NB4 (cell line): ENCODE data around the gene FHIP1A.
A peak's percentile ranks its signal among the peaks of the same experiment; 100 is the strongest.
"Not testable (repeated sequence)": the region's sequence is repeated elsewhere in the genome, so short reads cannot be mapped to it uniquely, and the experiment has no call there.

Experiments used
- DNase-seq: peaks from one replicate; pipeline ENCODE4 v3.0.0; 2010; ENCODE audit warnings: low read depth
- H3K4me3 ChIP-seq: one replicate; pipeline ENCODE4 v1.5.1; 2011; ENCODE audit warnings: mild to moderate bottlenecking, low read depth, low read length, moderate library complexity
- CTCF ChIP-seq: IDR thresholded peaks from one replicate; pipeline ENCODE4 v1.5.1; 2012; ENCODE audit warnings: low read depth, low read length
- MAX ChIP-seq: IDR thresholded peaks from 2 replicates; pipeline ENCODE4 v1.6.1; 2011; ENCODE audit warnings: low read depth, low read length
- MYC ChIP-seq: IDR thresholded peaks from 2 replicates; pipeline ENCODE4 v1.6.1; 2011; ENCODE audit warnings: low read depth, low read length
- POLR2A ChIP-seq: IDR thresholded peaks from 2 replicates; pipeline ENCODE4 v1.6.1; 2011; ENCODE audit warnings: mild to moderate bottlenecking; ENCODE audit not compliant: insufficient read length; ENCODE audit errors: extremely low read depth

Gene FHIP1A

GRCh38 chr4:151402145-151402865 is 6.7 kb upstream of the FHIP1A start:
- TF ChIP-seq POLR2A (no peak), CTCF (no peak), MAX (no peak), MYC (no peak)
- no peak for DNase-seq
- no peak overlapping the region for H3K4me3 ChIP-seq

GRCh38 chr4:151403656-151404055 is 5.3 kb upstream of the FHIP1A start:
- DNase-seq, result peak; percentile 63
- H3K4me3 ChIP-seq, result no peak overlapping the region
- TF ChIP-seq CTCF (no peak), MYC (no peak), MAX (no peak), POLR2A (no peak)

GRCh38 chr4:151404802-151405201 is 4.2 kb upstream of the FHIP1A start:
- H3K4me3 ChIP-seq, DNase-seq: not testable (repeated sequence)

GRCh38 chr4:151407018-151407417 is 2.0 kb upstream of the FHIP1A start:
- TF ChIP-seq MYC (no peak), MAX (no peak), CTCF (no peak), POLR2A (no peak)
- no peak for DNase-seq
- H3K4me3 ChIP-seq, result no peak overlapping the region

- TF ChIP-seq MYC (peak; percentile 40; the same call in 1 of the 2 replicates), POLR2A (no peak), CTCF (no peak), MAX (peak; percentile 50; the same call in 1 of the 2 replicates)
- DNase-seq, result peak; percentile 86
- H3K4me3 ChIP-seq, result peak overlapping the region; percentile 42
Observed at GRCh38 chr4:151407466-151408379, 1.3 kb upstream of the FHIP1A start.

- TF ChIP-seq MYC (no peak), POLR2A (no peak), MAX (no peak), CTCF (no peak)
- peak overlapping the region; percentile 42 for H3K4me3 ChIP-seq
- no peak for DNase-seq
Observed at GRCh38 chr4:151408380-151408629, 671 bp upstream of the FHIP1A start.
